K562 (cell line): ENCODE measurements around the gene LTBR. TPM values are rescaled to one million over a fixed set of nuclear protein-coding genes. Genes with fewer than 3 reads are reported as not detected.

ENCODE experiments used
- ARID1B ChIP-seq: fragments of 450-650 bp; IDR thresholded peaks from 2 replicates; pipeline ENCODE4 v1.6.1; 2016; ENCODE audit warnings: antibody characterized with exemption, mild to moderate bottlenecking, inconsistent platforms
- ARID3B ChIP-seq: fragments of 250-450 bp; sonication (Bioruptor Pico); IDR thresholded peaks from 2 replicates; pipeline ENCODE4 v1.4.0; 2020; ENCODE audit warnings: borderline replicate concordance
- ELF2 ChIP-seq: fragments of 250-450 bp; sonication (Bioruptor Pico); IDR thresholded peaks from 2 replicates; pipeline ENCODE4 v1.5.0; 2021; ENCODE audit warnings: mild to moderate bottlenecking
- GATAD2A ChIP-seq: fragments of 450-650 bp; IDR thresholded peaks from 2 replicates; pipeline ENCODE4 v1.6.1; 2017
- MCM3 ChIP-seq: fragments of 450-650 bp; IDR thresholded peaks from 2 replicates; pipeline ENCODE4 v1.6.1; 2016
- MGA ChIP-seq: fragments of 450-650 bp; IDR thresholded peaks from 2 replicates; pipeline ENCODE4 v1.6.1; 2016; ENCODE audit warnings: mild to moderate bottlenecking, moderate library complexity
- NR1H2 ChIP-seq: sonication (generic); formaldehyde crosslinking; IDR thresholded peaks from 2 replicates; pipeline ENCODE4 v1.4.0; 2020; ENCODE audit warnings: mild to moderate bottlenecking, missing genetic modification reagents
- RBM14 ChIP-seq: fragments of 200-400 bp; formaldehyde crosslinking; IDR thresholded peaks from 2 replicates; pipeline ENCODE4 v1.6.1; 2018; ENCODE audit warnings: low read depth, mild to moderate bottlenecking, low read length, moderate library complexity, borderline replicate concordance; ENCODE audit not compliant: insufficient read depth
- RFX1 ChIP-seq: fragments of 450-650 bp; IDR thresholded peaks from 2 replicates; pipeline ENCODE4 v1.6.1; 2016; ENCODE audit warnings: mild to moderate bottlenecking, moderate library complexity
- SMARCE1 ChIP-seq: fragments of 450-650 bp; IDR thresholded peaks from 2 replicates; pipeline ENCODE4 v1.7.1; 2016; ENCODE audit warnings: mild to moderate bottlenecking
- ZC3H4 ChIP-seq: sonication (generic); formaldehyde crosslinking; IDR thresholded peaks from 2 replicates; pipeline ENCODE4 v1.9.0; 2021; ENCODE audit warnings: missing genetic modification reagents, borderline replicate concordance
- ZNF511 ChIP-seq: sonication (generic); formaldehyde crosslinking; IDR thresholded peaks from 2 replicates; pipeline ENCODE4 v1.8.0; 2022; ENCODE audit warnings: mild to moderate bottlenecking, missing genetic modification reagents
- ZNF583 ChIP-seq: fragments of 250-450 bp; sonication (Bioruptor Pico); IDR thresholded peaks from 2 replicates; pipeline ENCODE4 v1.4.0; 2020
- ZNF76 ChIP-seq: fragments of 250-450 bp; sonication (Bioruptor Pico); IDR thresholded peaks from 2 replicates; pipeline ENCODE4 v1.4.0; 2020; ENCODE audit warnings: mild to moderate bottlenecking, moderate library complexity, borderline replicate concordance
- polyA plus RNA-seq, 8 experiments: library from polyadenylated mRNA; depleted of rRNA in 4 of 8; stranded (reverse) in 5 of 8; unstranded in 3 of 8; fragments of >200 nt; fragmentation: Nextera tagmentation in 2 of 8; fragmentation: Illumina TruSeq in 1 of 8; extraction: Ambion mirVana in 2 of 8; extraction: Trizol in 1 of 8; gene quantifications; 2 replicates each; pipeline versions ENCODE4 v1.2.1 to v1.2.3, GENCODE V29; 2011 to 2014; ENCODE audit warnings: inconsistent platforms in 1 of 8, missing spikeins in 1 of 8
- total RNA-seq, 7 experiments: library from RNA; depleted of rRNA in 6 of 7; stranded (reverse); fragments of >200 nt in 6 of 7; fragmentation: Illumina TruSeq in 2 of 7; extraction: Trizol in 2 of 7; gene quantifications; 2 replicates each; pipeline versions ENCODE4 v1.2.1 to v1.2.3, GENCODE V29; 2011 to 2021; ENCODE audit warnings: low replicate concordance in 1 of 7

LTBR gene
- total and polyA plus RNA-seq, 9 of the 15 experiments (the other 6 are each of a cell fraction or from before 2014, with no cell fraction given) = 0.96 to 69.0 (median 35.3) TPM

GRCh38 chr12:6430124-6430989 is 46.4 kb downstream of the LTBR start (continued):
- TF ChIP-seq MGA (peak; percentile 48; the same call in 1 of the 2 replicates), ZNF583 (CRISPR knock-in tag) (no peak), ARID3B (CRISPR knock-in tag) (no peak), SMARCE1 (peak; percentile 88), ZNF511 (no peak), GATAD2A (peak; percentile 30; the same call in 1 of the 2 replicates), ARID1B (peak; percentile 83), ZNF76 (no peak), RBM14 (no peak), RFX1 (no peak), ELF2 (no peak), ZC3H4 (CRISPR knock-in tag) (no peak), MCM3 (no peak), NR1H2 (no peak)
